Activated CD8-positive, alpha-beta T cell treated with anti-CD3 and anti-CD28 coated beads for 36 hours (primary cell): ENCODE results near the gene FBXL22. TPM values are rescaled to one million over a fixed set of nuclear protein-coding genes. Genes with fewer than 3 reads are reported as not detected.

Source experiments
- ATAC-seq: fragments of 200-7000 bp; cut with Tn5 transposase; one replicate; pipeline ENCODE4 v1.10.0; 2021; ENCODE audit warnings: mild to moderate bottlenecking, moderate library complexity
- CTCF ChIA-PET: fragments of 350-600 bp; sonication (Branson Sonifier 250); formaldehyde crosslinking; loops from one replicate; lab custom pipeline; 2021; ENCODE audit warnings: antibody characterized with exemption; lab: Charles Lee
- POLR2A ChIA-PET: fragments of 350-600 bp; sonication (Branson Sonifier 250); formaldehyde crosslinking; loops from one replicate; lab custom pipeline; 2021; ENCODE audit warnings: antibody characterized with exemption; lab: Charles Lee
- DNase-seq: peaks from one replicate; pipeline ENCODE4 v3.0.0-alpha.2; 2020
- H3K27ac Mint-ChIP-seq: one replicate; pipeline ENCODE4 v1.8.0; 2021; ENCODE audit warnings: mild to moderate bottlenecking, mixed read lengths
- H3K27me3 Mint-ChIP-seq: one replicate; pipeline ENCODE4 v1.8.0; 2021; ENCODE audit warnings: mixed read lengths
- H3K36me3 Mint-ChIP-seq: one replicate; pipeline ENCODE4 v1.8.0; 2021; ENCODE audit warnings: low read depth, mixed read lengths
- H3K4me1 Mint-ChIP-seq: one replicate; pipeline ENCODE4 v1.8.0; 2021; ENCODE audit warnings: low read depth, mixed read lengths
- H3K4me3 Mint-ChIP-seq: one replicate; pipeline ENCODE4 v1.8.0; 2021; ENCODE audit warnings: mild to moderate bottlenecking, moderate library complexity, mixed read lengths
- H3K9me3 Mint-ChIP-seq: one replicate; pipeline ENCODE4 v1.8.0; 2021; ENCODE audit warnings: mixed read lengths
- intact Hi-C: fragments of 100-400 bp; cut with micrococcal nuclease; formaldehyde crosslinking; loops from one replicate; pipeline ENCODE4 v1.10.0; 2022
- total RNA-seq, 2 experiments: library from RNA; stranded (reverse); gene quantifications; one replicate each; pipeline ENCODE4 v1.2.3, GENCODE V29; 2021
- TF ChIP-seq, protein P1 (sequence below): fragments of 200-600 bp; IDR thresholded peaks from one replicate; pipeline ENCODE4 v1.8.0; 2022; ENCODE audit warnings: antibody characterized with exemption, mild to moderate bottlenecking

Gene FBXL22
- total RNA-seq, 2 experiments from 2014 or later = 0.34 to 0.63 TPM

DNA sequence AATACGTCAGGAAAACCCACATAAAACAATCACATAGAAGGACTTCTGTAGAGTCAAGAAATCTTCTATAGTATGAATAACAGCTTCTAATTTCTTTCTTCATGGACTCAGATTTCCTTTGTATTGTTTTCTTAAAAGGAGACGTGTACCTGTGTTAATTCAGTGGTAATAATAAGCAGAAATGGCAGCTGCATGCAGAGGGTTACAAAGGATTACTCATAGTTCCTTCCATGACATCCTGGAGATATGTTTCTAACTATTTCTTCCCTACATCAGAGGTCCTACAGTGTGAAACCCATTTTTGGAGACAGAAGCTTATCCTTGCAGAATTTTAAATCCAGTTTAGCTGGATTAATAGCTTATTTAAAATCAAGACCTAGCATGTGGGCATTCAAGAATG is 36.1 kb downstream of the FBXL22 start:
- H3K36me3 Mint-ChIP-seq = peaks cover 36% of the 10 kb centered on the region
- CTCF ChIA-PET = interaction anchor here (0.6 to 3.6 kb wide), 5 partner anchors 10 to 434 kb away, joined by 3 to 18 read pairs (median 3); no protein-coding TSS in a partner anchor
- TF ChIP-seq, protein P1, sequence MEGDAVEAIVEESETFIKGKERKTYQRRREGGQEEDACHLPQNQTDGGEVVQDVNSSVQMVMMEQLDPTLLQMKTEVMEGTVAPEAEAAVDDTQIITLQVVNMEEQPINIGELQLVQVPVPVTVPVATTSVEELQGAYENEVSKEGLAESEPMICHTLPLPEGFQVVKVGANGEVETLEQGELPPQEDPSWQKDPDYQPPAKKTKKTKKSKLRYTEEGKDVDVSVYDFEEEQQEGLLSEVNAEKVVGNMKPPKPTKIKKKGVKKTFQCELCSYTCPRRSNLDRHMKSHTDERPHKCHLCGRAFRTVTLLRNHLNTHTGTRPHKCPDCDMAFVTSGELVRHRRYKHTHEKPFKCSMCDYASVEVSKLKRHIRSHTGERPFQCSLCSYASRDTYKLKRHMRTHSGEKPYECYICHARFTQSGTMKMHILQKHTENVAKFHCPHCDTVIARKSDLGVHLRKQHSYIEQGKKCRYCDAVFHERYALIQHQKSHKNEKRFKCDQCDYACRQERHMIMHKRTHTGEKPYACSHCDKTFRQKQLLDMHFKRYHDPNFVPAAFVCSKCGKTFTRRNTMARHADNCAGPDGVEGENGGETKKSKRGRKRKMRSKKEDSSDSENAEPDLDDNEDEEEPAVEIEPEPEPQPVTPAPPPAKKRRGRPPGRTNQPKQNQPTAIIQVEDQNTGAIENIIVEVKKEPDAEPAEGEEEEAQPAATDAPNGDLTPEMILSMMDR = no peak
- H3K27ac Mint-ChIP-seq = no peak overlapping the region
- ATAC-seq (no peak), DNase-seq (no peak)
- H3K9me3 Mint-ChIP-seq = no peaks in the 10 kb centered on the region
- intact Hi-C loops = no loop called here
- H3K4me3 Mint-ChIP-seq = no peak overlapping the region
- H3K27me3 Mint-ChIP-seq = no peaks in the 10 kb centered on the region
- POLR2A ChIA-PET = interaction anchor here (0.8 to 1.3 kb wide), 3 partner anchors 23 to 422 kb away, joined by 3 to 4 read pairs (median 3); no protein-coding TSS in a partner anchor
- peaks cover 5% of the 10 kb centered on the region for H3K4me1 Mint-ChIP-seq

DNA sequence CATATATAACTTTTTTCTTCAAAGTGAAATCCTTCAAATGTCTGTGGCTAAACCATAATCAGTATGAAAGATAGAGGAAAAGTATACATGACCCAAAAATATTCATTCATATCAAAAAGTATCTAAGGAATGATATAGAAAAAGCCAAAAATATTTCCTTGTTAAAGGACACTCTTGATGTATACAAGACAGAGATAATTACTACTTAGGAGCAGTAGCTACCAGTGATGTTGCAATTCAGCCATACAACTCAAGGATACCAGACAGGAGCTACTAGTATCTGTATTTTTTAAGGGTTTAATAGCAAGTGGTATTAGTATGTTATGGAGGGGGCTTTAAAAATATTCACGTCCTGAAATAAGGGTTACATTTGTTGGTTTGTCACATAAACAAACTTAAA is 37.0 kb downstream of the FBXL22 start:
- Mint-ChIP-seq H3K4me1 (peaks cover 11% of the 10 kb centered on the region), H3K36me3 (peaks cover 35% of the 10 kb centered on the region), H3K9me3 (no peaks in the 10 kb centered on the region), H3K27ac (no peak overlapping the region), H3K4me3 (no peak overlapping the region), H3K27me3 (no peaks in the 10 kb centered on the region)
- intact Hi-C loops = no loop called here
- ATAC-seq (no peak), DNase-seq (no peak)
- ChIA-PET CTCF (interaction anchor here (1.3 kb wide), 1 partner anchor 24 kb away, joined by 3 read pairs; no protein-coding TSS in a partner anchor), POLR2A (interaction anchor here (0.8 to 1.3 kb wide), 2 partner anchors 22 to 421 kb away, joined by 3 read pairs; no protein-coding TSS in a partner anchor)
- TF ChIP-seq, protein P1 = no peak

DNA sequence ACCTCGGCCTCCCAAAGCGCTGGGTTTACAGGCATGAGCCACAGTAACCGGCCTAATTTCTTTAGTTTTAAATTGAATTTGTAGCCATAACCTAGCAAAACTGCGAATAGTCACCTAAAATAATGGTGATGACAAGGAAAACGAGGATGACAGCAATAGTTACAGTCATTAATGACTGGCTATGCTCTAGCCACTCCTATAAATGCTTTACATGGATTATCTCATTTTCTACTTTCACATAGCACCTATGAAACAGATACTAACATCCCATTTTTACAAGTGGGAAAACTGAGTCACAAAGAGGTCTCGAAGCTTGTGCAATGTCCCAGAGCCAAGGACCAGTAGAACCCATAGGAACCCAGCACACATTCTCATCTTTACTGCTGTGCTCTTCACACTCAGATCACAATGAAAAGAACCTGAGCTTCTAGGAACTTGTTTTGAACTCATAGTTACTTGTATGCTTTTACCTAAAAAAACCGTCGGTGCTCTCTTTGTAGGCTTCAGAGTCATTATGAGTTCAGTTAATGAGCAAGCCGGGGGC is 39.4 kb downstream of the FBXL22 start:
- ATAC-seq (no peak), DNase-seq (no peak)
- intact Hi-C loops = no loop called here
- Mint-ChIP-seq H3K9me3 (no peaks in the 10 kb centered on the region), H3K27ac (no peak overlapping the region), H3K4me1 (peaks cover 11% of the 10 kb centered on the region), H3K4me3 (no peak overlapping the region), H3K27me3 (no peaks in the 10 kb centered on the region), H3K36me3 (peaks cover 32% of the 10 kb centered on the region)
- ChIA-PET POLR2A (interaction anchor here (0.6 kb wide), 1 partner anchor 349 kb away, joined by 3 read pairs; no protein-coding TSS in a partner anchor), CTCF (interaction anchor here (0.7 to 1.4 kb wide), 2 partner anchors 26 to 177 kb away, joined by 3 to 4 read pairs; no protein-coding TSS in a partner anchor)
- TF ChIP-seq, protein P1 = no peak

DNA sequence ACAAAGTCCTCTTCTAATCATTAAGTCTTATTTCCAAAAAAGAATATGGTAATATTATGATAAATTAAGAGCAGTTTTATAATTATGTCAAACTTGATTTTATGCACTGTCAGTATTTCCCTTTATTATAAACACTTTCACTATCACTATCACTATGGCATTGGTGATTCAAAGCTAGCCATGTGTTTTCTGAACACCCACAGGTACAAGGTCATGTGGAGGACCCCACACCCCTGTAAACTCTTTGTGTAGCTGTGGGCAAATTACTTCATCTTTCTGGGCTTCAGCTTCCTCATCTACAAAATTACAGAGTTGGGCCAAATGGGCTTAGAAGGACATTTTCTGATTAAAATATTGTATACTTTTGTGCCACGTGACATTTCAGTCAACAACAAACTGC is 41.7 kb downstream of the FBXL22 start:
- Mint-ChIP-seq H3K4me3 (no peak overlapping the region), H3K27ac (no peak overlapping the region), H3K9me3 (no peaks in the 10 kb centered on the region), H3K36me3 (peaks cover 35% of the 10 kb centered on the region), H3K4me1 (peaks cover 11% of the 10 kb centered on the region), H3K27me3 (no peaks in the 10 kb centered on the region)
- ChIA-PET POLR2A (interaction anchor here (0.6 kb wide), 2 partner anchors 8 to 79 kb away, joined by 3 read pairs; no protein-coding TSS in a partner anchor), CTCF (interaction anchor here (0.9 to 1.3 kb wide), 3 partner anchors 11 to 151 kb away, joined by 3 to 4 read pairs (median 3); no protein-coding TSS in a partner anchor)
- peak; percentile 34 for DNase-seq
- ATAC-seq = peak; percentile 70
- intact Hi-C loops = no loop called here
- TF ChIP-seq, protein P1 = no peak

DNA sequence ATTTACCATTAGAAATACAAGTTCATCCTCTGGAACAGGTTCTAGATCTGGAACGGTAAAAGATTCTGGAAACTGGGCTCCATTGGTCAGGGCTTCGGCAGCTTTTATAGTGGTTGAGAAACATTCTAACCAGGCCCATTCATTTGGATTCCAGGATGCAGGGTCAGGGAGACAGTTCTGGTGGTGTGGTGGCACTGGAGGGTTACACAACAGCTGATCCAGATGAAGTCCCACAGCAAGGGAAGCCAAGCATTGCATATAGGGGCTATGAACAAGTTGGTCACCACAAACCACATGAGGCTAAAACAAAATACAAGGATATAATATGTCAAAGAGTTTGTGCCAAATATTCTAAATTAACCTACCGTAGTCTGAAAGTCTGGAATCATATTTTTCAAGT is 43.0 kb downstream of the FBXL22 start:
- H3K27me3 Mint-ChIP-seq = no peaks in the 10 kb centered on the region
- ChIA-PET CTCF (interaction anchor here (1.0 to 1.3 kb wide), 2 partner anchors 16 to 38 kb away, joined by 3 to 5 read pairs; no protein-coding TSS in a partner anchor), POLR2A (interaction anchor here (0.8 kb wide), 1 partner anchor 68 kb away, joined by 3 read pairs; no protein-coding TSS in a partner anchor)
- DNase-seq = no peak
- intact Hi-C loops = no loop called here
- H3K4me3 Mint-ChIP-seq = no peak overlapping the region
- H3K4me1 Mint-ChIP-seq = peaks cover 11% of the 10 kb centered on the region
- TF ChIP-seq, protein P1 = no peak
- ATAC-seq = no peak
- H3K36me3 Mint-ChIP-seq = peaks cover 31% of the 10 kb centered on the region
- H3K9me3 Mint-ChIP-seq = no peaks in the 10 kb centered on the region
- H3K27ac Mint-ChIP-seq = peak overlapping the region; percentile 25
